KMS-11 (cell line): ENCODE data around the gene MXI1.

Source experiments
- H2AFZ ChIP-seq: fragments of 200-600 bp; sonication (generic); 2 replicates; pipeline ENCODE4 v1.6.1; 2016; ENCODE audit warnings: antibody characterized with exemption, mixed run types, low read depth
- H3K27ac ChIP-seq: fragments of 200-600 bp; sonication (generic); 2 replicates; pipeline ENCODE4 v1.6.1; 2016; ENCODE audit warnings: mild to moderate bottlenecking, mixed run types
- H3K27me3 ChIP-seq: fragments of 200-600 bp; sonication (generic); 2 replicates; pipeline ENCODE4 v1.6.1; 2017; ENCODE audit warnings: mild to moderate bottlenecking, low read depth, mixed run types, moderate library complexity; ENCODE audit not compliant: insufficient read depth
- H3K36me3 ChIP-seq: fragments of 200-600 bp; sonication (generic); 2 replicates; pipeline ENCODE4 v1.6.1; 2017; ENCODE audit warnings: mild to moderate bottlenecking, mixed run types; ENCODE audit not compliant: insufficient read depth
- H3K4me1 ChIP-seq: fragments of 200-600 bp; sonication (generic); 2 replicates; pipeline ENCODE4 v1.6.1; 2016; ENCODE audit warnings: mild to moderate bottlenecking, low read depth, mixed run types; ENCODE audit not compliant: poor library complexity, severe bottlenecking
- H3K4me2 ChIP-seq: fragments of 200-600 bp; sonication (generic); 2 replicates; pipeline ENCODE4 v1.7.0; 2016; ENCODE audit warnings: mild to moderate bottlenecking, mixed run types
- H3K4me3 ChIP-seq: fragments of 200-600 bp; sonication (generic); IDR thresholded peaks from 2 replicates; pipeline ENCODE4 v1.6.1; 2017; ENCODE audit warnings: low read depth, low read length, mixed read lengths; ENCODE audit not compliant: insufficient read depth
- H3K79me2 ChIP-seq: fragments of 200-600 bp; sonication (generic); 2 replicates; pipeline ENCODE4 v1.6.1; 2016; ENCODE audit warnings: low read depth, mixed run types; ENCODE audit not compliant: insufficient read depth
- H3K9ac ChIP-seq: fragments of 200-600 bp; sonication (generic); 2 replicates; pipeline ENCODE4 v1.6.1; 2016; ENCODE audit warnings: mild to moderate bottlenecking, mixed run types
- H4K20me1 ChIP-seq: fragments of 200-600 bp; sonication (generic); 2 replicates; pipeline ENCODE4 v1.6.1; 2016; ENCODE audit warnings: mild to moderate bottlenecking, mixed run types; ENCODE audit not compliant: insufficient read depth
- TF ChIP-seq, protein P1 (sequence below): fragments of 200-600 bp; sonication (generic); conservative IDR thresholded peaks from 2 replicates; pipeline ENCODE4 v1.6.1; 2017; ENCODE audit warnings: low read depth, mild to moderate bottlenecking, antibody characterized with exemption, low read length, moderate library complexity, mixed read lengths

The MXI1 gene

DNA sequence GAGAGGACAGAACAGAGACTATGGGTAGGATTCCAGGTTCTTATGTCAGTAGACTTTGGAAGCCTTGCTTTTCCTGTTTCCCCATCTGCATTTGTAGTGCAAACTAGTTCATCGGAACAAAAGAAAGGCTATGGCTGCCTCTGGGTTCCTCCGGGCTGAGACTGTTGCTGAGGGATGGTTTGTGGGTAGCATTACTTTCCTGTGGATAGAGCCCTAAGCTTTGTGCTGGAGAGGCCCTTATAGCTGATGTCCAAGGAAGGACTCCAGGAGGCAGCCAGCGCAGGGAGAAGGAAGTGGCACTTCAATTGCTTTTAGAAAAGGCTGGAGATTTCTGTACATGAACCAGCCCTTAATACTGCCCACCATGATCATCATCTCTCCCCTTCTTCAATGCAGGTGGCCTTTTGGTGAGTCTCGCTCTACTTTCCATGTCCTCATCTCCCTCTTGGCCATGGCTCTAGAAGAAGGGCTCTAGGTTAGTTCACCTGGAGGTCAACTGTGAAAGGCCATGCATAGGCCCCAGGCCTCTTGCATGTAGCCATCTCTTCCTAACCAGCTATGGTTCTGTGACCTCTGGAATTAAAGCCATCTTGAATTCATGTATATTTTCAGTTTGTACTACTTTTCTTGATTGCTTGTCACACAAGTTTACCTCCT lies 15.4 kb downstream of the MXI1 start:
- no peaks in the 10 kb centered on the region for H4K20me1 ChIP-seq
- H3K27me3 ChIP-seq: no peaks in the 10 kb centered on the region
- no peaks in the 10 kb centered on the region for H3K36me3 ChIP-seq
- TF ChIP-seq, protein P1, sequence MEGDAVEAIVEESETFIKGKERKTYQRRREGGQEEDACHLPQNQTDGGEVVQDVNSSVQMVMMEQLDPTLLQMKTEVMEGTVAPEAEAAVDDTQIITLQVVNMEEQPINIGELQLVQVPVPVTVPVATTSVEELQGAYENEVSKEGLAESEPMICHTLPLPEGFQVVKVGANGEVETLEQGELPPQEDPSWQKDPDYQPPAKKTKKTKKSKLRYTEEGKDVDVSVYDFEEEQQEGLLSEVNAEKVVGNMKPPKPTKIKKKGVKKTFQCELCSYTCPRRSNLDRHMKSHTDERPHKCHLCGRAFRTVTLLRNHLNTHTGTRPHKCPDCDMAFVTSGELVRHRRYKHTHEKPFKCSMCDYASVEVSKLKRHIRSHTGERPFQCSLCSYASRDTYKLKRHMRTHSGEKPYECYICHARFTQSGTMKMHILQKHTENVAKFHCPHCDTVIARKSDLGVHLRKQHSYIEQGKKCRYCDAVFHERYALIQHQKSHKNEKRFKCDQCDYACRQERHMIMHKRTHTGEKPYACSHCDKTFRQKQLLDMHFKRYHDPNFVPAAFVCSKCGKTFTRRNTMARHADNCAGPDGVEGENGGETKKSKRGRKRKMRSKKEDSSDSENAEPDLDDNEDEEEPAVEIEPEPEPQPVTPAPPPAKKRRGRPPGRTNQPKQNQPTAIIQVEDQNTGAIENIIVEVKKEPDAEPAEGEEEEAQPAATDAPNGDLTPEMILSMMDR: no peak
- no peak overlapping the region for H2AFZ ChIP-seq
- H3K4me1 ChIP-seq: peaks cover 65% of the 10 kb centered on the region
- H3K9ac ChIP-seq: peak overlapping the region; percentile 39; the same call in 1 of the 2 replicates
- H3K79me2 ChIP-seq: peaks cover 49% of the 10 kb centered on the region
- peak overlapping the region; percentile 75 for H3K4me2 ChIP-seq
- H3K27ac ChIP-seq: peak overlapping the region; percentile 56
- H3K4me3 ChIP-seq: no peak overlapping the region

DNA sequence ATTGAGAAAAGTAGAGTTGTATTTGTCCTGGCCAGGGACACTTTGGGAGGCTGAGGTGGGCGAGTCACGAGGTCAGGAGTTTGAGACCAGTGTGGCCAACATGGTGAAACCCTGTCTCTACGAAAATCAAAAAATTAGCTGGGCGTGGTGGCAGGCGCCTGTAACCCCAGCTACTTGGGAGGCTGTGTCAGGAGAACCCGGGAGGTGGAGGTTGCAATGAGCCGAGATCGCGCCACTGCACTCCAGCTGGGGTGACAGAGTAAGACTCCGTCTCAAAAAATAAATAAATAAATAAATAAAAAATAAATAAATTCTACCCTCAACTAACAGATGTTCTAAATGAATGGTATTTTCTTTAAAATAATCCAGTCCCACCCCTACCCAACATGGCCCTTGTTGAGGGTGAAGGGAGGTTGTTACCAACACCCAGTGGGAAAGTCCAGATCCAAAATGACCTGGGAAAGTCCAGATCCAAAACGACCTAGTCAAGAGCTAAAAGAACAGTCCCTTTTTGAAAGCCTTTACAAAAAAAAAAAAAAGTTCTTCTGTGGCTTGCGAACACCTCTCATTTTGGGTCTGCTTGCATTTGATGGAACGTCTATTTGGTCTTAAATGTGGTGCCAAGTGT lies 16.0 kb downstream of the MXI1 start:
- H3K27me3 ChIP-seq: no peaks in the 10 kb centered on the region
- no peak overlapping the region for H3K27ac ChIP-seq
- H4K20me1 ChIP-seq: no peaks in the 10 kb centered on the region
- peaks cover 62% of the 10 kb centered on the region for H3K4me1 ChIP-seq
- TF ChIP-seq, protein P1: no peak
- H3K9ac ChIP-seq: no peak overlapping the region
- peak overlapping the region; percentile 75 for H3K4me2 ChIP-seq
- no peak overlapping the region for H3K4me3 ChIP-seq
- no peaks in the 10 kb centered on the region for H3K36me3 ChIP-seq
- peaks cover 43% of the 10 kb centered on the region for H3K79me2 ChIP-seq
- H2AFZ ChIP-seq: no peak overlapping the region

DNA sequence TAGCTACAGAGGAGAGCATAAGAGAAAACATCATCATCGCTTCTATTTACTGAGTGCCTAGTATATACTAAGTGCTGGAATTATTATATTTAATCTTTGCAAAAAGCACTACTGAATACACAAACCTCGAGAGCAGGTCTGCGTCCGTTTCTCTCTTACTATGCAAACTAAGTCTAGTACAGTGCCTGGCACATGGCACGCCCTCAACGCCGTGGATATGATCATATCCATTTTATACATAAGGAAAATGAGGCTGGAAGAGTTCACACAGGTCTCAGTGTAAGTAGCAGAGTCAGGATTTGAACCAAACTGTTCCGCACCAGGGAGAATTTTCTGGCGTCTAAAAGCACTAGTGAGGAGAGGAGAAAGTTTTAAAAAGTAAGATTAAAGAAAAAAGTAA lies 17.6 kb downstream of the MXI1 start:
- Histone ChIP-seq H3K36me3 (no peaks in the 10 kb centered on the region), H3K27me3 (no peaks in the 10 kb centered on the region), H3K4me3 (no peak overlapping the region), H3K79me2 (peaks cover 39% of the 10 kb centered on the region), H3K9ac (peak overlapping the region; percentile 70; the same call in 1 of the 2 replicates), H3K27ac (peak overlapping the region; percentile 83; the same call in 1 of the 2 replicates), H2AFZ (peak overlapping the region; percentile 51; the same call in 1 of the 2 replicates), H3K4me1 (peaks cover 50% of the 10 kb centered on the region), H4K20me1 (no peaks in the 10 kb centered on the region), H3K4me2 (peak overlapping the region; percentile 83)
- TF ChIP-seq, protein P1: no peak

DNA sequence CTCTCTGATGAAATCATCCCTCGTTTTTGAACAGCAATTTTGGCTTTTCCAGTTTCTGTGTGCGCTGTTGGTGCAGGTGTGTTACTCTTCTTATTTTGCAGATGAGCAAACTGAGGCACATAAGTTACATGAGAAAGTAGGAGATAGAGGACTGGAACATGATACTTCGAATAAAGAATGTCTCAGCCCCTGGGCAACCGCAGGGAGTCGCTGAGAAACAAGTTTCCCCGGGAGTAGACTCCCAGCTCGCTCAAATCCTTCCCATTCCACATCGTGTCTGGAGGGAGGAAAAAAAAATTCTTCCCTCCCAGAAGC lies 18.0 kb downstream of the MXI1 start:
- H3K9ac ChIP-seq: peak overlapping the region; percentile 70; the same call in 1 of the 2 replicates

More for the DNA sequence above, 18.0 kb downstream of the MXI1 start:
- peak overlapping the region; percentile 83 for H3K27ac ChIP-seq
- peaks cover 46% of the 10 kb centered on the region for H3K4me1 ChIP-seq
- H3K79me2 ChIP-seq: peaks cover 37% of the 10 kb centered on the region
- peak overlapping the region; percentile 51; the same call in 1 of the 2 replicates for H2AFZ ChIP-seq
- no peak overlapping the region for H3K4me3 ChIP-seq
- no peaks in the 10 kb centered on the region for H3K36me3 ChIP-seq
- H4K20me1 ChIP-seq: no peaks in the 10 kb centered on the region
- H3K27me3 ChIP-seq: no peaks in the 10 kb centered on the region
- peak overlapping the region; percentile 83 for H3K4me2 ChIP-seq
- TF ChIP-seq, protein P1: no peak
